GM13976 (cell line): ENCODE measurements around the gene CRAMP1.

Experiments used
- DNase-seq: peaks from one replicate; pipeline ENCODE4 v3.0.0; 2012; ENCODE audit warnings: low spot score
- in situ Hi-C: fragments of 300-500 bp; cut with MboI; formaldehyde crosslinking; loops from one replicate; pipeline ENCODE4 v1.12.0; 2022; ENCODE audit warnings: low sequenced_read_pairs, mixed read lengths, inconsistent platforms; ENCODE audit not compliant: unreplicated experiment
- TF ChIP-seq, protein P1 (sequence below): IDR thresholded peaks from 2 replicates; pipeline ENCODE4 v1.5.1; 2012; ENCODE audit warnings: borderline replicate concordance, mild to moderate bottlenecking; ENCODE audit not compliant: insufficient read depth; ENCODE audit errors: extremely low read depth, missing control alignments, control extremely low read depth

Gene CRAMP1

DNA sequence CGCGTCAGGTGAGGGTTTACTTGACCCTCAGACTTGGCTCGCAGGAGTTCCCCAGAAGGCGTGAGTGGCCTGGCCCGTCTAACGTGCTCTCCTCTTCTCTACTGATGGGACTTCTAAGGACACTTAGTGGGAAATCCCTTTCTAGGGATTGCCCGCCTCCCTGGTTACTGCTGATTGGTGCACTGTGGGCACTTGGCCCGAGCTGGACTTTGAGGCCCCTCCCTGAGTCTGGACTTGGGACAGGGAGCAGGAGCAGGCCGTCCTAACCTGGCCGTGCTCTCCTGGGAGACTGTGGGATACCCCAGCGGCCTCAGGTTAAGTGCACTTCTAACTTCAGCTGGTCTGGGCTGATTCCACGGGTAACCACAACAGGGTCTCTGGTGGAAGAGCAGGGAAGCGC is 15.0 kb upstream of the CRAMP1 start:
- in situ Hi-C loops: no loop called here
- no peak for DNase-seq
- TF ChIP-seq, protein P1, sequence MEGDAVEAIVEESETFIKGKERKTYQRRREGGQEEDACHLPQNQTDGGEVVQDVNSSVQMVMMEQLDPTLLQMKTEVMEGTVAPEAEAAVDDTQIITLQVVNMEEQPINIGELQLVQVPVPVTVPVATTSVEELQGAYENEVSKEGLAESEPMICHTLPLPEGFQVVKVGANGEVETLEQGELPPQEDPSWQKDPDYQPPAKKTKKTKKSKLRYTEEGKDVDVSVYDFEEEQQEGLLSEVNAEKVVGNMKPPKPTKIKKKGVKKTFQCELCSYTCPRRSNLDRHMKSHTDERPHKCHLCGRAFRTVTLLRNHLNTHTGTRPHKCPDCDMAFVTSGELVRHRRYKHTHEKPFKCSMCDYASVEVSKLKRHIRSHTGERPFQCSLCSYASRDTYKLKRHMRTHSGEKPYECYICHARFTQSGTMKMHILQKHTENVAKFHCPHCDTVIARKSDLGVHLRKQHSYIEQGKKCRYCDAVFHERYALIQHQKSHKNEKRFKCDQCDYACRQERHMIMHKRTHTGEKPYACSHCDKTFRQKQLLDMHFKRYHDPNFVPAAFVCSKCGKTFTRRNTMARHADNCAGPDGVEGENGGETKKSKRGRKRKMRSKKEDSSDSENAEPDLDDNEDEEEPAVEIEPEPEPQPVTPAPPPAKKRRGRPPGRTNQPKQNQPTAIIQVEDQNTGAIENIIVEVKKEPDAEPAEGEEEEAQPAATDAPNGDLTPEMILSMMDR: no peak

DNA sequence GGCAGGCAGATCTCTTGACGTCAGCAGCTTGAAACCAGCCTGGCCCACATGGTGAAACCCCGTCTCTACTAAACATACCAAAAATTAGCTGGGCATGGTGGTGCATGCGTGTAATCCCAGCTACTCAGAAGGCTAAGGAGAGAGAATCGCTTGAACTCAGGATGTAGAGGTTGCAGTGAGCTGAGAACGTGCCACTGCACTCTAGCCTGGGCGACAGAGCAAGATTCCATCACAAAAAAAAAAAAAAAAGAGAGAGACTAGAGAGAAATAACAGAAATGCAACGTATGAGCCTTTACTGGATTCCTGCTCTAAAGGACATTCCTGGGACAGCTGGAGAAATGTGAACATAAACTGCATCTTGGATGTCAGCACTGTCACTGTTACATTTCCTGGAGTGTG is 11.1 kb upstream of the CRAMP1 start:
- TF ChIP-seq, protein P1: no peak
- in situ Hi-C loops: no loop called here
- no peak for DNase-seq

DNA sequence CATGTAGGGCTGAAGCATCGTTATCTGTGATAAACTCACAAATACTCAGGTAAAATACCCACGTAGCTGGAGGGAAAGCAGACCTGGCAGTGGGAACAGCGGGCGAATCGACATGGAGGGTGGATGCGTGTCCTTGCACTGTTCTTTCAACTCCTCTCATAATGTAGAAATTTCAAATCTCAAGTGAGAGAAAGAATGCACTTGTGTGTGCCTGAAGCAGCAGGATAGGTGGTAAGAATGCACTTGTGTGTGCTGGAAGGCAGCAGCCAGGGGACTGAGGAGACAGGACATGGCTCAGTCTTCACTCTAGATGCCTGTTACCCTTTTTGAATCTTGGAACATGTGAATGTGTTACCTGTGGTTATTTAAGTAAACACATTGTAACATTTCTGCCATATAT is 10.7 kb upstream of the CRAMP1 start:
- TF ChIP-seq, protein P1: no peak
- DNase-seq: no peak
- in situ Hi-C loops: no loop called here

DNA sequence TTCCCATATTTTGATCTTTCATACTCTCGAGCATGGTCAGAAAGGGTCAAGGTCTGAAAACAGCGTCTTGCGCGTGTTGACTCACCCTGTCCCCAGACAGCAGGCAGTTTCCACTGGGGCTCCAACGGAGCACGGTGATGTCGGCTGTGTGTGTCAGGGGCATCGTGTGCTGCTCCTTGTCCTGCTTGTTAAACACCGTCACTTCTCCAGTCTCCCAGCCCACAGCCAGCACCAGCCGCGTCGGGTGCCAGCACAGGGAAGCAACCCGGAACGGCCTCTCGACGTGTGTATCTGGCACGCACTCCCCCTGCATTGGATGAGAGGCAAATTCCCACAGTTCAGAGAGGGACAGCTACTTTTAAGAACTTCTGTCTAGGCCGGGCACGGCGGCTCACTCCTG is 9.9 kb upstream of the CRAMP1 start:
- TF ChIP-seq, protein P1: no peak
- DNase-seq: no peak
- in situ Hi-C loops: no loop called here

DNA sequence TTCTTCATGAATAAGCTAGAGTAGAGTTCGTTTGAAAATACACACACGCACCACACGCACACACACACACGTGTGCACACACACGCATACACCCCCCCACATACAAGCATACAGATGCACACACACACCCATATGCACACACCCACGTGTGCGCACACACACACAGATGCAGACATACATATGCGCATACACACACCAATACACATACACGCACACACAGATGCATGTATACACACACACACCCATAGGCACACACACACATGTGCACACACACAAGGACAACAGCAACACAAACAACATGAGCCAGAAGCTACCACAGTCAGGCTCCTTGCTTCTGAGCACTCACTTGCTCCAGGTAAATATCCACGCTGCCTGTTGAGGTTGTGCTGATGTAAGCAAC is 5.4 kb upstream of the CRAMP1 start:
- in situ Hi-C loops: no loop called here
- TF ChIP-seq, protein P1: no peak
- DNase-seq: no peak

DNA sequence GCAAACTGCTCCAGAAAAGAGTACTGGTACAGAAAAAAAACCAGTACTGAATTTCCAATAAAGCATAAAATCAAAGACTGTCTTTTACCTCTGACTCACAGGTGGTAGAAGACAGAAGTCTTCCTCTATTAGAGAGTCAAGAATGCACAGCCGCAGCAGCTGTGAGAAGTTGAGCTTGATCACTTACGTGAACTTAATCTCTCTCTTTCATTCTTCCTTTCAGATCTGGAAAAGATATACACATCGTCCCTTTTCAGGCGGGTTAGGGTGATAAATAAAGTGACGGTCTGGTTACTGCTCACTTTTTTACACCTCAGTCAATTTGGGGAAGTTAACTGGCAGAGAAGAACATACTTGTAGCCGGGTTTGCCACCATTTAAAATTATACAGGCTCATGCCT is 4.2 kb upstream of the CRAMP1 start:
- in situ Hi-C loops: no loop called here
- TF ChIP-seq, protein P1: no peak
- DNase-seq: no peak
